Upper lobe of right lung (tissue), 1 donor: ENCODE data around the gene MAP1LC3A. TPM values are rescaled to one million over a fixed set of nuclear protein-coding genes. Genes with fewer than 3 reads are reported as not detected.

ENCODE experiments used
- ATAC-seq: fragments of 200-7000 bp; cut with Tn5 transposase; one replicate; pipeline ENCODE4 v1.9.1; 2020; ENCODE audit warnings: mild to moderate bottlenecking, moderate library complexity
- DNase-seq: peaks from one replicate; pipeline ENCODE4 v3.0.0-alpha.2; 2020
- H3K27ac ChIP-seq: fragments of 200-600 bp; one replicate; pipeline ENCODE4 v1.8.0; 2022
- H3K27me3 ChIP-seq: fragments of 200-600 bp; one replicate; pipeline ENCODE4 v1.8.0; 2022; ENCODE audit warnings: mild to moderate bottlenecking
- H3K36me3 ChIP-seq: fragments of 200-600 bp; one replicate; pipeline ENCODE4 v1.8.0; 2022
- H3K4me1 ChIP-seq: fragments of 200-600 bp; one replicate; pipeline ENCODE4 v1.8.0; 2022
- H3K4me3 ChIP-seq: fragments of 200-600 bp; one replicate; pipeline ENCODE4 v1.8.0; 2022; ENCODE audit warnings: mild to moderate bottlenecking
- H3K9me3 ChIP-seq: fragments of 200-600 bp; one replicate; pipeline ENCODE4 v1.8.0; 2022
- intact Hi-C: fragments of 100-400 bp; cut with DNase I; formaldehyde crosslinking; loops from one replicate; pipeline ENCODE4 v1.11.0; 2022
- total RNA-seq: library from RNA; stranded (reverse); fragmentation: NEBNext Ultra II Directional; extraction: Animal tissue kit (Norgen Biotek cat#: 25700); gene quantifications from one replicate; pipeline ENCODE4 v1.2.1, GENCODE V29; 2021
- TF ChIP-seq, protein P1 (sequence below): fragments of 200-600 bp; IDR thresholded peaks from one replicate; pipeline ENCODE4 v1.8.0; 2022; ENCODE audit warnings: antibody characterized with exemption
- donor health status: DM: no; HTN: yes; CAD: no; lungs with severe emphysema.

The MAP1LC3A gene
- total RNA-seq, 1 donor from 2014 or later: 45.9 TPM

- TF ChIP-seq, protein P1, sequence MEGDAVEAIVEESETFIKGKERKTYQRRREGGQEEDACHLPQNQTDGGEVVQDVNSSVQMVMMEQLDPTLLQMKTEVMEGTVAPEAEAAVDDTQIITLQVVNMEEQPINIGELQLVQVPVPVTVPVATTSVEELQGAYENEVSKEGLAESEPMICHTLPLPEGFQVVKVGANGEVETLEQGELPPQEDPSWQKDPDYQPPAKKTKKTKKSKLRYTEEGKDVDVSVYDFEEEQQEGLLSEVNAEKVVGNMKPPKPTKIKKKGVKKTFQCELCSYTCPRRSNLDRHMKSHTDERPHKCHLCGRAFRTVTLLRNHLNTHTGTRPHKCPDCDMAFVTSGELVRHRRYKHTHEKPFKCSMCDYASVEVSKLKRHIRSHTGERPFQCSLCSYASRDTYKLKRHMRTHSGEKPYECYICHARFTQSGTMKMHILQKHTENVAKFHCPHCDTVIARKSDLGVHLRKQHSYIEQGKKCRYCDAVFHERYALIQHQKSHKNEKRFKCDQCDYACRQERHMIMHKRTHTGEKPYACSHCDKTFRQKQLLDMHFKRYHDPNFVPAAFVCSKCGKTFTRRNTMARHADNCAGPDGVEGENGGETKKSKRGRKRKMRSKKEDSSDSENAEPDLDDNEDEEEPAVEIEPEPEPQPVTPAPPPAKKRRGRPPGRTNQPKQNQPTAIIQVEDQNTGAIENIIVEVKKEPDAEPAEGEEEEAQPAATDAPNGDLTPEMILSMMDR: no peak
- Histone ChIP-seq H3K4me1 (peaks cover 8% of the 10 kb centered on the region), H3K4me3 (peak overlapping the region; percentile 89), H3K9me3 (no peaks in the 10 kb centered on the region), H3K27me3 (no peaks in the 10 kb centered on the region), H3K27ac (peak overlapping the region; percentile 94), H3K36me3 (no peaks in the 10 kb centered on the region)
- no peak for DNase-seq
- intact Hi-C loops: no loop called here
- ATAC-seq: no peak
Observed at GRCh38 chr20:34557936-34558319, 590 bp upstream of the MAP1LC3A start.

DNA sequence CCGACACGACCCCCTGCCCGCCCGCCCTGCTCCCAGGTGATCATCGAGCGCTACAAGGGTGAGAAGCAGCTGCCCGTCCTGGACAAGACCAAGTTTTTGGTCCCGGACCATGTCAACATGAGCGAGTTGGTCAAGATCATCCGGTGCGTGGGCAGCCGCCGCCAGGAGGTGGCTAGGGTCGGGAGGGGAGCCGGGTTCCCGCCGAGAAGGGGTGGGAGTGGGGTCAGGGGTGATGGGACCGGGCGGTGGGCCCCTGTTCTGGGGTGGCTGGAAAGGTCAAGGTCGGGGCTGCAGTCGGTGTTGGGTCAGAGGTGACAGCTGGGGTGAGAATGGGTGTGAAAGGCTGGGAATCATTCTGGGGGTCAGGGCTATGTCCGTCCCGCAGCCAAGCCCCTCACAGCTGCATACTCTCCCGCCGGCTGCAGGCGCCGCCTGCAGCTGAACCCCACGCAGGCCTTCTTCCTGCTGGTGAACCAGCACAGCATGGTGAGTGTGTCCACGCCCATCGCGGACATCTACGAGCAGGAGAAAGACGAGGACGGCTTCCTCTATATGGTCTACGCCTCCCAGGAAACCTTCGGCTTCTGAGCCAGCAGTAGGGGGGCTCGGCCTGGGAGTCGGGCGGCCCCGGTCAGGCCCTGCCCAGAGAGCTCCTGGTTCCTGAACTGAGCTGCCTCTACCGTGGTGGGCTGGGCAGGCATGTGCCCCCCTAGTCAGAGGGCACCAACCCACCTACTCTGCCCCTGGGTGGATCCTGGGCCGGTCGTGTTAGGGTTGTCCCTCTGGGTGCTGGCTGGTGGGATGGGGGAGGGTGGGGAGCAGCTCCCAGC, 1.0 kb downstream of the MAP1LC3A start:
- Histone ChIP-seq H3K9me3 (no peaks in the 10 kb centered on the region), H3K4me3 (peak overlapping the region; percentile 89), H3K27me3 (no peaks in the 10 kb centered on the region), H3K27ac (peak overlapping the region; percentile 94), H3K36me3 (no peaks in the 10 kb centered on the region), H3K4me1 (peaks cover 8% of the 10 kb centered on the region)
- DNase-seq (no peak), ATAC-seq (no peak)
- TF ChIP-seq, protein P1: no peak
- intact Hi-C loops: no loop called here

- H3K27ac ChIP-seq: no peak overlapping the region
- intact Hi-C loops: no loop called here
- H3K4me1 ChIP-seq: peaks cover 8% of the 10 kb centered on the region
- no peaks in the 10 kb centered on the region for H3K9me3 ChIP-seq
- TF ChIP-seq, protein P1: no peak
- H3K4me3 ChIP-seq: no peak overlapping the region
- H3K36me3 ChIP-seq: no peaks in the 10 kb centered on the region
- ATAC-seq: no peak
- no peak for DNase-seq
- no peaks in the 10 kb centered on the region for H3K27me3 ChIP-seq
Observed at GRCh38 chr20:34560141-34560523, 1.6 kb downstream of the MAP1LC3A start.

DNA sequence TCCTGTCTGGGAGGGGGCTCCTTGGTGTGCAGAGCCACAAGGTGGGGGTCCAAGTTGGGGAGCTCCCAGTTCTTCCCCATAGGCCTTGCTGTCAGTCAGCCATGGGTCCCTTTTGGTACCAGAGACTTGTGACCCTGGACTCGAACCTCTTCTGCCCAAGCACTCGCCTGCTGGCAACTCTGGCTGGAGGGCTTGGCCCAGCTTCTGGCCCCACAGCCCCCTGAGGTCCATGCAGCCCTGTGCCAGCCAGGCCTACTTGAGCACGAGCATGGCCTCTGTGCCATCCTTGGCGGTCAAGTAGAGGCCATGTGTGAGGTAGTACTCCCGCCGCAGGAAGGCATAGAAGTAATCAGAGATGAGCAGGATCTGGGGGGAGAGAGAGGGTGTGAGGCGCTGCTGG, 2.1 kb downstream of the MAP1LC3A start:
- Histone ChIP-seq H3K4me3 (no peak overlapping the region), H3K27ac (no peak overlapping the region), H3K27me3 (no peaks in the 10 kb centered on the region), H3K9me3 (no peaks in the 10 kb centered on the region), H3K36me3 (no peaks in the 10 kb centered on the region), H3K4me1 (peaks cover 8% of the 10 kb centered on the region)
- TF ChIP-seq, protein P1: no peak
- DNase-seq (no peak), ATAC-seq (no peak)
- intact Hi-C loops: no loop called here

DNA sequence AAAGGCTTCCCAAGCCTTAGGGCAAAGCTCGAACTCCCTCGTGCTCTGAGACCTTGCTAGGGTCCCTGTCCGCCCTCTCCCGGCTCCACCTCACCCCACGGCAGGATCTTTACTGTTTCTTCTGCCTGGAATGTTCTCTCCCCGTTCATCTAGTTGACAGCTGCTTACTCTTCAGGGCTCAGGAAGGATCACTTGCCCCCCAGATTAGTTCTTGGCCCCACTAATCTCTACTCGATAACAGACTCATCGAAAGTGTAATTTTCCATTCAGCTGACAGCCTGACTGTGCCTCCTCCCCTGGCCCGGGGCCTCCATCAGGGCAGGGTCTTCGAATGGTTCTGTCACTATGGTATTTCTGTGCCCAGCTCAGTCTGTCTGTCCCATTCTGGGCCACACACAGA, 3.1 kb downstream of the MAP1LC3A start:
- H3K9me3 ChIP-seq: no peaks in the 10 kb centered on the region
- no peak overlapping the region for H3K27ac ChIP-seq
- DNase-seq (no peak), ATAC-seq (no peak)
- TF ChIP-seq, protein P1: no peak
- H3K36me3 ChIP-seq: no peaks in the 10 kb centered on the region
- H3K4me1 ChIP-seq: peaks cover 8% of the 10 kb centered on the region
- H3K27me3 ChIP-seq: no peaks in the 10 kb centered on the region
- intact Hi-C loops: no loop called here
- no peak overlapping the region for H3K4me3 ChIP-seq
